K562 (cell line): Measurements from ENCODE around the gene GRIK1. TPM values are rescaled to one million over a fixed set of nuclear protein-coding genes. Genes with fewer than 3 reads are reported as not detected.

Experiments
- ATAC-seq: fragments of 200-7000 bp; cut with Tn5 transposase; 3 replicates; pipeline ENCODE4 v1.9.1; 2020; ENCODE audit warnings: moderate library complexity
- BruUV-seq: library from RNA; stranded (reverse); fragments of 400-500 nt; replicated peaks from 2 replicates; lab custom pipeline; 2021; lab: Mats Ljungman, UMichigan
- CTCF ChIA-PET: fragments of 300-600 bp; formaldehyde crosslinking; extraction: SDS; loops from one replicate; lab custom pipeline; 2021; ENCODE audit warnings: low intra/inter-chr PET ratio; lab: Yijun Ruan, JAX
- POLR2A ChIA-PET: fragments of 300-600, 350-650 bp; sonication (Branson Sonifier 250); formaldehyde crosslinking; extraction: SDS; loops from one replicate; lab custom pipeline; 2021; ENCODE audit warnings: antibody characterized with exemption, inconsistent platforms; lab: Yijun Ruan, JAX
- DNase-seq, 4 experiments: peaks; one replicate each; pipeline versions ENCODE4 v3.0.0 to v3.0.0-alpha.2; 2011 to 2018; ENCODE audit warnings: low spot score in 3 of 4, mixed read lengths in 3 of 4; ENCODE audit errors: extremely low read depth in 1 of 4
- FAIRE-seq: peaks from 2 replicates; lab custom pipeline; 2011; peaks lifted over from hg19 to GRCh38; lab: Jason Lieb, UNC
- H2AFZ ChIP-seq: 2 replicates; pipeline ENCODE4 v1.6.0; 2011; ENCODE audit warnings: low read depth, low read length, control low read depth, inconsistent platforms
- H3K27ac ChIP-seq: fragments of 200-600 bp; 3 replicates; pipeline ENCODE4 v1.8.0; 2011; ENCODE audit warnings: low read depth, mild to moderate bottlenecking, control low read depth, inconsistent platforms, low read length, moderate library complexity, mixed read lengths; ENCODE audit errors: extremely low read depth
- H3K27me3 ChIP-seq, 2 experiments: fragments of 300-600 bp in 1 of 2; 2 replicates in 1 of 2; 3 replicates in 1 of 2; pipeline versions ENCODE4 v1.6.0 to v1.8.0; 2011; ENCODE audit warnings: inconsistent platforms in 2 of 2, low read length in 2 of 2, mild to moderate bottlenecking in 1 of 2, mixed read lengths in 1 of 2, moderate library complexity in 1 of 2; ENCODE audit not compliant: control insufficient read depth in 2 of 2, insufficient read depth in 2 of 2
- H3K36me3 ChIP-seq: fragments of 300-600 bp; 3 replicates; pipeline ENCODE4 v1.8.0; 2011; ENCODE audit warnings: mild to moderate bottlenecking, low read length, inconsistent platforms; ENCODE audit not compliant: control insufficient read depth, insufficient read depth
- H3K4me1 ChIP-seq, 2 experiments: fragments of 200-600 bp in 1 of 2; replicated peaks in 1 of 2; 2 replicates in 1 of 2; 3 replicates in 1 of 2; pipeline versions ENCODE4 v1.5.1 to v1.8.0; 2011; ENCODE audit warnings: inconsistent platforms in 2 of 2, low read length in 2 of 2, mild to moderate bottlenecking in 1 of 2, mixed read lengths in 1 of 2, moderate library complexity in 1 of 2; ENCODE audit not compliant: control insufficient read depth in 2 of 2, insufficient read depth in 2 of 2
- H3K4me2 ChIP-seq: 2 replicates; pipeline ENCODE4 v1.6.1; 2011; ENCODE audit warnings: low read length, control low read depth, inconsistent platforms, mixed read lengths; ENCODE audit not compliant: insufficient read depth
- H3K4me3 ChIP-seq: fragments of 200-600 bp; sonication (generic), shearing (Covaris generic); 2 replicates; pipeline ENCODE4 v1.5.1; 2016; ENCODE audit warnings: control low read depth, inconsistent platforms
- H3K79me2 ChIP-seq: fragments of 200-600 bp; 3 replicates; pipeline ENCODE4 v1.8.0; 2011; ENCODE audit warnings: low read length, inconsistent platforms; ENCODE audit not compliant: control insufficient read depth, insufficient read depth
- H3K9ac ChIP-seq, 2 experiments: 2 replicates each; pipeline versions ENCODE4 v1.6.0 to v1.6.1; 2011; ENCODE audit warnings: low read depth in 2 of 2, low read length in 2 of 2, control low read depth in 1 of 2, inconsistent platforms in 1 of 2, mild to moderate bottlenecking in 1 of 2, mixed read lengths in 1 of 2; ENCODE audit not compliant: insufficient read depth in 1 of 2
- H3K9me1 ChIP-seq: one replicate; pipeline ENCODE4 v1.6.0; 2011; ENCODE audit warnings: inconsistent platforms, mild to moderate bottlenecking, low read length, moderate library complexity; ENCODE audit not compliant: control insufficient read depth, insufficient read depth
- H3K9me3 ChIP-seq: replicated peaks from 2 replicates; pipeline ENCODE4 v1.5.1; 2011; ENCODE audit warnings: low read depth, low read length, inconsistent platforms; ENCODE audit not compliant: control insufficient read depth, insufficient read depth
- H4K20me1 ChIP-seq: replicated peaks from 2 replicates; pipeline ENCODE4 v1.6.1; 2011; ENCODE audit warnings: low read length, inconsistent platforms, mixed read lengths; ENCODE audit not compliant: control insufficient read depth, insufficient read depth
- HMGN3 ChIP-seq: IDR thresholded peaks from 2 replicates; pipeline ENCODE4 v1.6.1; 2011; ENCODE audit warnings: borderline replicate concordance, low read depth, mild to moderate bottlenecking, mixed read lengths, low read length; ENCODE audit not compliant: insufficient read length; ENCODE audit errors: extremely low read depth
- LEF1 ChIP-seq: fragments of 450-650 bp; IDR thresholded peaks from 2 replicates; pipeline ENCODE4 v1.6.1; 2016; ENCODE audit warnings: mild to moderate bottlenecking
- ZNF551 ChIP-seq: fragments of 250-450 bp; sonication (Bioruptor Pico); IDR thresholded peaks from 2 replicates; pipeline ENCODE4 v1.5.0; 2021; ENCODE audit warnings: mild to moderate bottlenecking, moderate library complexity
- WGBS: fragments of 100-300 bp; shearing (Covaris generic); methylation state at CpG from one replicate; pipeline ENCODE4 v1.1.6; 2016; ENCODE audit warnings: low coverage, mixed read lengths; ENCODE audit not compliant: insufficient coverage; ENCODE audit errors: missing lambda C conversion rate; 5-methylcytosine and 5-hydroxymethylcytosine counted together
- in situ Hi-C: fragments of 300-500 bp; cut with MboI; formaldehyde crosslinking; loops from 4 replicates; pipeline ENCODE4 v1.15.0; 2018; ENCODE audit warnings: inconsistent platforms, mixed read lengths
- intact Hi-C: fragments of 100-400 bp; cut with micrococcal nuclease; formaldehyde crosslinking; loops from 2 replicates; pipeline ENCODE4 v1.14.2; 2022
- polyA plus RNA-seq, 8 experiments: library from polyadenylated mRNA; depleted of rRNA in 4 of 8; stranded (reverse) in 5 of 8; unstranded in 3 of 8; fragments of >200 nt; fragmentation: Nextera tagmentation in 2 of 8; fragmentation: Illumina TruSeq in 1 of 8; extraction: Ambion mirVana in 2 of 8; extraction: Trizol in 1 of 8; gene quantifications; 2 replicates each; pipeline versions ENCODE4 v1.2.1 to v1.2.3, GENCODE V29; 2011 to 2014; ENCODE audit warnings: inconsistent platforms in 1 of 8, missing spikeins in 1 of 8
- total RNA-seq, 7 experiments: library from RNA; depleted of rRNA in 6 of 7; stranded (reverse); fragments of >200 nt in 6 of 7; fragmentation: Illumina TruSeq in 2 of 7; extraction: Trizol in 2 of 7; gene quantifications; 2 replicates each; pipeline versions ENCODE4 v1.2.1 to v1.2.3, GENCODE V29; 2011 to 2021; ENCODE audit warnings: low replicate concordance in 1 of 7
- TF ChIP-seq, protein P1 (sequence below): fragments of 250-450 bp; sonication (Bioruptor Pico); IDR thresholded peaks from 2 replicates; pipeline ENCODE4 v1.4.0; 2020; ENCODE audit warnings: mild to moderate bottlenecking, moderate library complexity

GRIK1 gene
- total and polyA plus RNA-seq, 9 of the 15 experiments (the other 6 are each of a cell fraction or from before 2014, with no cell fraction given) = 0.17 to 2.8 (median 0.53) TPM

- TF ChIP-seq LEF1 = no peak
- TF ChIP-seq, protein P1, sequence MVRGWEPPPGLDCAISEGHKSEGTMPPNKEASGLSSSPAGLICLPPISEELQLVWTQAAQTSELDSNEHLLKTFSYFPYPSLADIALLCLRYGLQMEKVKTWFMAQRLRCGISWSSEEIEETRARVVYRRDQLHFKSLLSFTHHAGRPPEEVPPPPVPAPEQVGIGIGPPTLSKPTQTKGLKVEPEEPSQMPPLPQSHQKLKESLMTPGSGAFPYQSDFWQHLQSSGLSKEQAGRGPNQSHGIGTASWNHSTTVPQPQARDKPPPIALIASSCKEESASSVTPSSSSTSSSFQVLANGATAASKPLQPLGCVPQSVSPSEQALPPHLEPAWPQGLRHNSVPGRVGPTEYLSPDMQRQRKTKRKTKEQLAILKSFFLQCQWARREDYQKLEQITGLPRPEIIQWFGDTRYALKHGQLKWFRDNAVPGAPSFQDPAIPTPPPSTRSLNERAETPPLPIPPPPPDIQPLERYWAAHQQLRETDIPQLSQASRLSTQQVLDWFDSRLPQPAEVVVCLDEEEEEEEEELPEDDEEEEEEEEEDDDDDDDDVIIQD (CRISPR knock-in tag) = no peak
- no peak for TF ChIP-seq ZNF551 (CRISPR knock-in tag)
Measured at GRCh38 chr21:29550205-29550604, 389.6 kb downstream of the GRIK1 start (continued).

GRCh38 chr21:29549614-29550013, 390.2 kb downstream of the GRIK1 start:
- no peak overlapping the region for H3K4me2 ChIP-seq
- no peak overlapping the region for H2AFZ ChIP-seq
- H3K27ac ChIP-seq = no peak overlapping the region
- CTCF ChIA-PET = no interaction called here
- intact Hi-C loops (no loop called here), in situ Hi-C loops (no loop called here)
- H3K4me3 ChIP-seq = no peak overlapping the region
- H3K9me1 ChIP-seq = no peaks in the 10 kb centered on the region
- H3K79me2 ChIP-seq = no peaks in the 10 kb centered on the region
- FAIRE-seq = no peak
- BruUV-seq = no TSS peak
- ATAC-seq = no peak
- no peaks in the 10 kb centered on the region for H3K4me1 ChIP-seq
- no peak for DNase-seq
- H3K9ac ChIP-seq = no peak overlapping the region
- no peak for TF ChIP-seq HMGN3
- no peaks in the 10 kb centered on the region for H3K9me3 ChIP-seq
- no peaks in the 10 kb centered on the region for H3K36me3 ChIP-seq
- WGBS = 87% methylated on average over 9 of the region's 9 CpGs
- POLR2A ChIA-PET = interaction anchor here (0.9 to 1.2 kb wide), 2 partner anchors 14 to 63 kb away, joined by 3 to 4 read pairs; no protein-coding TSS in a partner anchor
- no peaks in the 10 kb centered on the region for H3K27me3 ChIP-seq
- no peaks in the 10 kb centered on the region for H4K20me1 ChIP-seq
